K562 (cell line): ENCODE data around the gene SORCS2. TPM values are rescaled to one million over a fixed set of nuclear protein-coding genes. Genes with fewer than 3 reads are reported as not detected.

ENCODE experiments used
- ATAC-seq: fragments of 200-7000 bp; cut with Tn5 transposase; 3 replicates; pipeline ENCODE4 v1.9.1; 2020; ENCODE audit warnings: moderate library complexity
- BruUV-seq: library from RNA; stranded (reverse); fragments of 400-500 nt; replicated peaks from 2 replicates; lab custom pipeline; 2021; lab: Mats Ljungman, UMichigan
- CTCF ChIA-PET: fragments of 300-600 bp; formaldehyde crosslinking; extraction: SDS; loops from one replicate; lab custom pipeline; 2021; ENCODE audit warnings: low intra/inter-chr PET ratio; lab: Yijun Ruan, JAX
- POLR2A ChIA-PET: fragments of 300-600, 350-650 bp; sonication (Branson Sonifier 250); formaldehyde crosslinking; extraction: SDS; loops from one replicate; lab custom pipeline; 2021; ENCODE audit warnings: antibody characterized with exemption, inconsistent platforms; lab: Yijun Ruan, JAX
- DNase-seq, 4 experiments: peaks; one replicate each; pipeline versions ENCODE4 v3.0.0 to v3.0.0-alpha.2; 2011 to 2018; ENCODE audit warnings: low spot score in 3 of 4, mixed read lengths in 3 of 4; ENCODE audit errors: extremely low read depth in 1 of 4
- FAIRE-seq: peaks from 2 replicates; lab custom pipeline; 2011; peaks lifted over from hg19 to GRCh38; lab: Jason Lieb, UNC
- H2AFZ ChIP-seq: 2 replicates; pipeline ENCODE4 v1.6.0; 2011; ENCODE audit warnings: low read depth, low read length, control low read depth, inconsistent platforms
- H3K27ac ChIP-seq: fragments of 200-600 bp; 3 replicates; pipeline ENCODE4 v1.8.0; 2011; ENCODE audit warnings: low read depth, mild to moderate bottlenecking, control low read depth, inconsistent platforms, low read length, moderate library complexity, mixed read lengths; ENCODE audit errors: extremely low read depth
- H3K27me3 ChIP-seq, 2 experiments: fragments of 300-600 bp in 1 of 2; 2 replicates in 1 of 2; 3 replicates in 1 of 2; pipeline versions ENCODE4 v1.6.0 to v1.8.0; 2011; ENCODE audit warnings: inconsistent platforms in 2 of 2, low read length in 2 of 2, mild to moderate bottlenecking in 1 of 2, mixed read lengths in 1 of 2, moderate library complexity in 1 of 2; ENCODE audit not compliant: control insufficient read depth in 2 of 2, insufficient read depth in 2 of 2
- H3K36me3 ChIP-seq: fragments of 300-600 bp; 3 replicates; pipeline ENCODE4 v1.8.0; 2011; ENCODE audit warnings: mild to moderate bottlenecking, low read length, inconsistent platforms; ENCODE audit not compliant: control insufficient read depth, insufficient read depth
- H3K4me1 ChIP-seq, 2 experiments: fragments of 200-600 bp in 1 of 2; replicated peaks in 1 of 2; 2 replicates in 1 of 2; 3 replicates in 1 of 2; pipeline versions ENCODE4 v1.5.1 to v1.8.0; 2011; ENCODE audit warnings: inconsistent platforms in 2 of 2, low read length in 2 of 2, mild to moderate bottlenecking in 1 of 2, mixed read lengths in 1 of 2, moderate library complexity in 1 of 2; ENCODE audit not compliant: control insufficient read depth in 2 of 2, insufficient read depth in 2 of 2
- H3K4me2 ChIP-seq: 2 replicates; pipeline ENCODE4 v1.6.1; 2011; ENCODE audit warnings: low read length, control low read depth, inconsistent platforms, mixed read lengths; ENCODE audit not compliant: insufficient read depth
- H3K4me3 ChIP-seq: fragments of 200-600 bp; sonication (generic), shearing (Covaris generic); 2 replicates; pipeline ENCODE4 v1.5.1; 2016; ENCODE audit warnings: control low read depth, inconsistent platforms
- H3K79me2 ChIP-seq: fragments of 200-600 bp; 3 replicates; pipeline ENCODE4 v1.8.0; 2011; ENCODE audit warnings: low read length, inconsistent platforms; ENCODE audit not compliant: control insufficient read depth, insufficient read depth
- H3K9ac ChIP-seq, 2 experiments: 2 replicates each; pipeline versions ENCODE4 v1.6.0 to v1.6.1; 2011; ENCODE audit warnings: low read depth in 2 of 2, low read length in 2 of 2, control low read depth in 1 of 2, inconsistent platforms in 1 of 2, mild to moderate bottlenecking in 1 of 2, mixed read lengths in 1 of 2; ENCODE audit not compliant: insufficient read depth in 1 of 2
- H3K9me1 ChIP-seq: one replicate; pipeline ENCODE4 v1.6.0; 2011; ENCODE audit warnings: inconsistent platforms, mild to moderate bottlenecking, low read length, moderate library complexity; ENCODE audit not compliant: control insufficient read depth, insufficient read depth
- H3K9me3 ChIP-seq: replicated peaks from 2 replicates; pipeline ENCODE4 v1.5.1; 2011; ENCODE audit warnings: low read depth, low read length, inconsistent platforms; ENCODE audit not compliant: control insufficient read depth, insufficient read depth
- H4K20me1 ChIP-seq: replicated peaks from 2 replicates; pipeline ENCODE4 v1.6.1; 2011; ENCODE audit warnings: low read length, inconsistent platforms, mixed read lengths; ENCODE audit not compliant: control insufficient read depth, insufficient read depth
- ARID3A ChIP-seq: IDR thresholded peaks from 2 replicates; pipeline ENCODE4 v1.6.1; 2012; ENCODE audit warnings: low read depth, low read length, improper control_type of control experiment, borderline replicate concordance
- BHLHE40 ChIP-seq: IDR thresholded peaks from 2 replicates; pipeline ENCODE4 v1.6.1; 2011; ENCODE audit warnings: low read length, improper control_type of control experiment
- E2F4 ChIP-seq: sonication (generic); formaldehyde crosslinking; IDR thresholded peaks from 2 replicates; pipeline ENCODE4 v1.8.0; 2022; ENCODE audit warnings: mild to moderate bottlenecking, low read depth, missing genetic modification reagents
- HCFC1 ChIP-seq: IDR thresholded peaks from 2 replicates; pipeline ENCODE4 v1.6.1; 2012; ENCODE audit warnings: low read depth, low read length, improper control_type of control experiment
- MYC ChIP-seq, 2 experiments: fragments of 250-450 bp in 1 of 2; sonication (Bioruptor Pico) in 1 of 2; IDR thresholded peaks; 2 replicates each; pipeline versions ENCODE4 v1.5.1 to v1.6.1; 2012 to 2021; ENCODE audit warnings: low read depth in 2 of 2, borderline replicate concordance in 1 of 2, improper control_type of control experiment in 1 of 2, low read length in 1 of 2, mild to moderate bottlenecking in 1 of 2, moderate library complexity in 1 of 2
- NFIX ChIP-seq: fragments of 250-450 bp; sonication (Bioruptor Pico); IDR thresholded peaks from 2 replicates; pipeline ENCODE4 v1.4.0; 2020; ENCODE audit warnings: low read depth, mild to moderate bottlenecking, moderate library complexity
- RAD51 ChIP-seq: fragments of 450-650 bp; IDR thresholded peaks from 2 replicates; pipeline ENCODE4 v1.7.1; 2016; ENCODE audit warnings: low read depth, mild to moderate bottlenecking, borderline replicate concordance
- RFX7 ChIP-seq: fragments of 250-450 bp; sonication (Bioruptor Pico); IDR thresholded peaks from 2 replicates; pipeline ENCODE4 v1.5.1; 2021; ENCODE audit warnings: mild to moderate bottlenecking
- SIN3B ChIP-seq: fragments of 450-650 bp; IDR thresholded peaks from 2 replicates; pipeline ENCODE4 v1.6.1; 2017; ENCODE audit warnings: low read depth, mild to moderate bottlenecking, moderate library complexity
- STAT5B ChIP-seq: fragments of 250-450 bp; sonication (Bioruptor Pico); IDR thresholded peaks from 2 replicates; pipeline ENCODE4 v1.8.0; 2021; ENCODE audit warnings: mild to moderate bottlenecking, inconsistent platforms
- YBX1 ChIP-seq: fragments of 450-650 bp; IDR thresholded peaks from 2 replicates; pipeline ENCODE4 v1.7.1; 2016; ENCODE audit warnings: mild to moderate bottlenecking
- ZFX ChIP-seq: sonication (generic); formaldehyde crosslinking; IDR thresholded peaks from 2 replicates; pipeline ENCODE4 v1.8.0; 2022; ENCODE audit warnings: mild to moderate bottlenecking, missing genetic modification reagents, moderate library complexity
- ZNF174 ChIP-seq: fragments of 250-450 bp; sonication (Bioruptor Pico); IDR thresholded peaks from 2 replicates; pipeline ENCODE4 v1.4.0; 2020; ENCODE audit warnings: mild to moderate bottlenecking
- ZNF217 ChIP-seq: sonication (generic); formaldehyde crosslinking; IDR thresholded peaks from 2 replicates; pipeline ENCODE4 v1.8.0; 2022; ENCODE audit warnings: mild to moderate bottlenecking, missing genetic modification reagents
- ZNF740 ChIP-seq, 3 experiments: fragments of 200-800 bp in 1 of 3; sonication (Bioruptor generic) in 1 of 3; sonication (generic) in 1 of 3; formaldehyde crosslinking in 1 of 3; IDR thresholded peaks; 2 replicates each; pipeline versions ENCODE4 v1.6.1 to v1.8.0; 2016 to 2022; ENCODE audit warnings: mild to moderate bottlenecking in 2 of 3, missing compliant biosample characterization in 2 of 3, missing genetic modification characterization in 2 of 3, missing genetic modification reagents in 1 of 3
- ZNF785 ChIP-seq: fragments of 250-450 bp; sonication (Bioruptor Pico); IDR thresholded peaks from 2 replicates; pipeline ENCODE4 v1.4.0; 2020; ENCODE audit warnings: mild to moderate bottlenecking
- WGBS: fragments of 100-300 bp; shearing (Covaris generic); methylation state at CpG from one replicate; pipeline ENCODE4 v1.1.6; 2016; ENCODE audit warnings: low coverage, mixed read lengths; ENCODE audit not compliant: insufficient coverage; ENCODE audit errors: missing lambda C conversion rate; 5-methylcytosine and 5-hydroxymethylcytosine counted together
- in situ Hi-C: fragments of 300-500 bp; cut with MboI; formaldehyde crosslinking; loops from 4 replicates; pipeline ENCODE4 v1.15.0; 2018; ENCODE audit warnings: inconsistent platforms, mixed read lengths
- intact Hi-C: fragments of 100-400 bp; cut with micrococcal nuclease; formaldehyde crosslinking; loops from 2 replicates; pipeline ENCODE4 v1.14.2; 2022
- polyA plus RNA-seq, 8 experiments: library from polyadenylated mRNA; depleted of rRNA in 4 of 8; stranded (reverse) in 5 of 8; unstranded in 3 of 8; fragments of >200 nt; fragmentation: Nextera tagmentation in 2 of 8; fragmentation: Illumina TruSeq in 1 of 8; extraction: Ambion mirVana in 2 of 8; extraction: Trizol in 1 of 8; gene quantifications; 2 replicates each; pipeline versions ENCODE4 v1.2.1 to v1.2.3, GENCODE V29; 2011 to 2014; ENCODE audit warnings: inconsistent platforms in 1 of 8, missing spikeins in 1 of 8
- total RNA-seq, 7 experiments: library from RNA; depleted of rRNA in 6 of 7; stranded (reverse); fragments of >200 nt in 6 of 7; fragmentation: Illumina TruSeq in 2 of 7; extraction: Trizol in 2 of 7; gene quantifications; 2 replicates each; pipeline versions ENCODE4 v1.2.1 to v1.2.3, GENCODE V29; 2011 to 2021; ENCODE audit warnings: low replicate concordance in 1 of 7
- TF ChIP-seq, protein P1 (sequence below): fragments of 250-450 bp; sonication (Bioruptor Pico); IDR thresholded peaks from 2 replicates; pipeline ENCODE4 v1.5.0; 2021
- TF ChIP-seq, protein P2 (sequence below): fragments of 450-650 bp; formaldehyde crosslinking; IDR thresholded peaks from 2 replicates; pipeline ENCODE4 v1.4.0; 2020; ENCODE audit warnings: mild to moderate bottlenecking, moderate library complexity

SORCS2 gene
- total and polyA plus RNA-seq, 9 of the 15 experiments (the other 6 are each of a cell fraction or from before 2014, with no cell fraction given): not detected

DNA sequence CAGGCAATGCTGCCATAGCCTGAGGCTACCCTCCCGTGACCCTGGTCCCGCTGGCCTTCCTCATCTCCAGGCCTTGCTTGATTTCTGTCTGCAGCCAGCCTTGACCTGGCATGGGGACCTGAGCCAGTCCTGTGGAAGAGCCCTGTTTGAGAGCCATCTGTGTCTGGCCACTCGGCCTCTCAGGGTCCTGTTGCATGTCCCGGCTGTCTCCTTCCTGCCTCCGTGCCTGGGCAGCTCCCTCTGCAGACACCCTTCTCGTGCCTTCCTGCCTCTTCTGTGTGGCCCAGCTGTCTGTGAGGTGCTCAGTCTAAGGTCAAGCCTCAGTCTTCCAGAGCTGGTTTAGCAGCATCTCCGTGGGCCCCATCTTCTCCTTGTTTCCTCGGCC, 108.4 kb downstream of the SORCS2 start:
- no peaks in the 10 kb centered on the region for H3K79me2 ChIP-seq
- H3K4me1 ChIP-seq: no peaks in the 10 kb centered on the region
- ATAC-seq (no peak), FAIRE-seq (no peak), DNase-seq (no peak)
- in situ Hi-C loops: no loop called here
- no peak overlapping the region for H3K27ac ChIP-seq
- H3K36me3 ChIP-seq: no peaks in the 10 kb centered on the region
- no peaks in the 10 kb centered on the region for H3K9me3 ChIP-seq
- no TSS peak for BruUV-seq
- ChIA-PET POLR2A (no interaction called here), CTCF (no interaction called here)
- H3K9ac ChIP-seq: no peak overlapping the region
- intact Hi-C loops: no loop called here
- H4K20me1 ChIP-seq: peaks cover 4% of the 10 kb centered on the region; the same call in 1 of the 2 replicates
- TF ChIP-seq RFX7 (no peak), BHLHE40 (no peak), STAT5B (no peak), ZNF217 (no peak), ZNF174 (no peak), E2F4 (CRISPR knock-in tag) (no peak), ZNF785 (CRISPR knock-in tag) (no peak), ZNF740 (CRISPR knock-in tag; IDR thresholded peaks at IDR 0.05) (no peak), ZNF740 (tag; IDR thresholded peaks at IDR 0.05) (no peak), MYC (IDR thresholded peaks at IDR 0.05; ENCODE audit: low read depth, low read length) (no peak), MYC (CRISPR knock-in tag; IDR thresholded peaks at IDR 0.05; ENCODE audit: borderline replicate concordance, low read depth) (no peak), SIN3B (no peak), HCFC1 (no peak), ARID3A (no peak), ZFX (no peak), YBX1 (no peak), NFIX (CRISPR knock-in tag) (no peak), RAD51 (no peak)
- TF ChIP-seq, protein P1, sequence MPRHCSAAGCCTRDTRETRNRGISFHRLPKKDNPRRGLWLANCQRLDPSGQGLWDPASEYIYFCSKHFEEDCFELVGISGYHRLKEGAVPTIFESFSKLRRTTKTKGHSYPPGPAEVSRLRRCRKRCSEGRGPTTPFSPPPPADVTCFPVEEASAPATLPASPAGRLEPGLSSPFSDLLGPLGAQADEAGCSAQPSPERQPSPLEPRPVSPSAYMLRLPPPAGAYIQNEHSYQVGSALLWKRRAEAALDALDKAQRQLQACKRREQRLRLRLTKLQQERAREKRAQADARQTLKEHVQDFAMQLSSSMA (CRISPR knock-in tag): no peak
- TF ChIP-seq, protein P2, sequence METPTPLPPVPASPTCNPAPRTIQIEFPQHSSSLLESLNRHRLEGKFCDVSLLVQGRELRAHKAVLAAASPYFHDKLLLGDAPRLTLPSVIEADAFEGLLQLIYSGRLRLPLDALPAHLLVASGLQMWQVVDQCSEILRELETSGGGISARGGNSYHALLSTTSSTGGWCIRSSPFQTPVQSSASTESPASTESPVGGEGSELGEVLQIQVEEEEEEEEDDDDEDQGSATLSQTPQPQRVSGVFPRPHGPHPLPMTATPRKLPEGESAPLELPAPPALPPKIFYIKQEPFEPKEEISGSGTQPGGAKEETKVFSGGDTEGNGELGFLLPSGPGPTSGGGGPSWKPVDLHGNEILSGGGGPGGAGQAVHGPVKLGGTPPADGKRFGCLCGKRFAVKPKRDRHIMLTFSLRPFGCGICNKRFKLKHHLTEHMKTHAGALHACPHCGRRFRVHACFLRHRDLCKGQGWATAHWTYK (CRISPR knock-in tag): no peak
- H2AFZ ChIP-seq: no peak overlapping the region
- no peak overlapping the region for H3K4me2 ChIP-seq
- WGBS: 0% methylated on average over 8 of the region's 8 CpGs
- no peak overlapping the region for H3K4me3 ChIP-seq
- H3K27me3 ChIP-seq: peaks cover 22 to 69% of the 10 kb centered on the region in 2 experiments
- no peaks in the 10 kb centered on the region for H3K9me1 ChIP-seq
